HuH-7.5 (cell line): Measurements from ENCODE around the gene BCAS1.

Experiments
- DNase-seq: peaks from one replicate; pipeline ENCODE4 v3.0.0; 2011; ENCODE audit warnings: low spot score

BCAS1 gene, protein sequence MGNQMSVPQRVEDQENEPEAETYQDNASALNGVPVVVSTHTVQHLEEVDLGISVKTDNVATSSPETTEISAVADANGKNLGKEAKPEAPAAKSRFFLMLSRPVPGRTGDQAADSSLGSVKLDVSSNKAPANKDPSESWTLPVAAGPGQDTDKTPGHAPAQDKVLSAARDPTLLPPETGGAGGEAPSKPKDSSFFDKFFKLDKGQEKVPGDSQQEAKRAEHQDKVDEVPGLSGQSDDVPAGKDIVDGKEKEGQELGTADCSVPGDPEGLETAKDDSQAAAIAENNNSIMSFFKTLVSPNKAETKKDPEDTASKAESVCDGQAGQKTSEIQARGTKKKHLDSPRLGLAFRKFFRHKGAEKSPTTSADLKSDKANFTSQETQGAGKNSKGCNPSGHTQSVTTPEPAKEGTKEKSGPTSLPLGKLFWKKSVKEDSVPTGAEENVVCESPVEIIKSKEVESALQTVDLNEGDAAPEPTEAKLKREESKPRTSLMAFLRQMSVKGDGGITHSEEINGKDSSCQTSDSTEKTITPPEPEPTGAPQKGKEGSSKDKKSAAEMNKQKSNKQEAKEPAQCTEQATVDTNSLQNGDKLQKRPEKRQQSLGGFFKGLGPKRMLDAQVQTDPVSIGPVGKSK

GRCh38 chr20:54070187-54070987, at the start of gene BCAS1:
Gene BCAS1 (minus strand): TSS chr20:54070594. CDS start chr20:54058718, 11,876 bp downstream.
- DNase-seq, result peak; percentile 92

DNA sequence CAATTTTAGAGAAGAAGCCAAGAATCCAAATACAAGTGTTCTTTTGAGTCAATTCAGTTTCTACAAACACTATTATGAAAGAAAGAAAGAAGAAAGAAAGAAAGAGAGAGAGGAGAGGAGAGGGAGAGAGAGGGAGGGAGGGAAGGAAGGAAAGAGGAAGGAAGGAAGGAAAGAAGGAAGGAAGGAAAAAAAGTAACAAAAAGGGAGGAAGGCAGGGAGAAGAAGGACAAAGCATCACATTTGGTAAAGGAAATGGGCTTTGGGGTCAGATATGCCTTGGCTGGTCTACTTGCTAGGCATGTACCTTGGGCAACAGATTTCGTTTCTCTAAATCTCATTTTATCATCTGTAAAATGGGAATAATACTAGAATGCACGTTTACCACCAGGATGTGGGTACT, 49.4 kb upstream of the BCAS1 start:
- no peak for DNase-seq

DNA sequence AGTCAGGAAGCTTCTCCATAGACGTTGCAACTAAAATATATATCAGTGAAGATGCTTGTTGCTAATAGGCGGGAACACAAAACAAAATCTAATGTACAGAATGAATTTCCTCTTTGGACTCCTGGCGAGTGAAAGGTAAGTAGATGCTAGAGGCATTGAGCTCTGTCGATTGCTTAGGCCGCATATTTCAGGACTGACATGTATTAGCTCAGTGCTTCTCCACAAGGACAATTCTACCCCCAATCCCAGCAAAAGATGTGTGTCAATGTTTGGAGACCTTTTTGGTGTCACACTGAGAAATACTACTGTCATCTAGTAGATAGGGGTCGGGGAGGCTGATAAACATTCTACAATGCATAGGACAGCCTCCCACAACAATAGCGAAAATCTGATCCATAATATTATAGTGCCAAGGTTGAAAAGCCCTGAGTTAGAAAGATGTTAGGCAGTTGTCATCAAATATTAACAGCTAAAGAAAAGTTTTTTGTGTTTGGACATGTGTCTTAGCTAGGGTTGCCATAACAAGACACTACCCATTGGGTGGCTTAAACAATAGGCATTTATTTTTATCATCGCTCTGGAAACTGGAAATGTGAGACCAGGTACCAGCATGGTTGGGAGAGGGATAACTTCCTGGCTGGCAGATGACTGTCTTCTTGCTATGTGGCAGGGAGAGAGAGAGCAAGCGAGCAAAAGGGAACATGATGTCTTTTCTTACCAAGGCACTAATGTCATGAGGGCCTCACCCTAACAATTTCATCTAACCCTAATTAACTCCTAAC, 48.0 kb upstream of the BCAS1 start:
- no peak for DNase-seq

- no peak for DNase-seq
Measured at GRCh38 chr20:54116550-54117235, 46.3 kb upstream of the BCAS1 start.

- DNase-seq, result no peak
Measured at GRCh38 chr20:54115172-54115854, 44.9 kb upstream of the BCAS1 start.

- DNase-seq, result no peak
Measured at GRCh38 chr20:54114109-54114508, 43.7 kb upstream of the BCAS1 start.

GRCh38 chr20:54113566-54113965, 43.2 kb upstream of the BCAS1 start:
- no peak for DNase-seq

GRCh38 chr20:54112221-54112884, 42.0 kb upstream of the BCAS1 start:
- no peak for DNase-seq

- DNase-seq, result no peak
Measured at GRCh38 chr20:54111460-54111859, 41.1 kb upstream of the BCAS1 start.

DNA sequence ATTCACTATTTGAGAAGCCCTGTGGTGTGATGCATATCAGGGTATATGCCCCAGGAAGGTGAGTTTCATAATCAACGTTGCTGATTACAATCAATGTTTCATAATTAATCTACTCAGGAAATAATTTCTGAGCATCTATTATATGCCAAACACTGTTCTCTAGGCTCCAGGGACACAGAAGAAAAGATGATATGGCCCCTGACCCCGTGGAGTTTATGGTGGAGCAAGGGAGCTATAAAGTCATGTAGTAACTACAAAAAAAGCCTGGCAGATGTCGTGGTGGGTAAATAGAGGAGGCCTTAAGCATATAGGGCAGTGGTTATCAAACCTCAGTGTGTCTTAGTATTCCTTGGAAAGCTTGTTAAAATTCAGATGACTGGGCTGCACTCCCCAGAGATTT, 40.1 kb upstream of the BCAS1 start:
- no peak for DNase-seq

DNA sequence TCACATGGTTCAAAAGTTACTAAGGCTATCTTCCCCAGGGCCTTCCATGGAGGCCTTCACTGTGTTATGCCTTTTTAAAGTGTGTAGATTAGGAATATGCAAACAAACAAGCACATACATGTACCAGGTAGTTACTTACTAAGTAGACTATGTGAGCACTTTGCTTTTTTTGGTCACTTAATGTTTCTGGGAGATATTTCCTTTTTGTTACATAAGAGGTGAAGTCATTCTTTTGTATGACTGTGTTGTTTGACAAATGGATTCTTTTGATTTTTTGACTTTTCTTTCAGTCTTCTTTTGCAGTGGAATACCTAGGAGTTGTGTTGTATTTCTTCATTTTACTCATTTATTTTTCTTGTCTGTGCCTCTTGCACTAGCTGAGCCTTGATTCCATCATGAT, 39.6 kb upstream of the BCAS1 start:
- DNase-seq, result no peak

DNA sequence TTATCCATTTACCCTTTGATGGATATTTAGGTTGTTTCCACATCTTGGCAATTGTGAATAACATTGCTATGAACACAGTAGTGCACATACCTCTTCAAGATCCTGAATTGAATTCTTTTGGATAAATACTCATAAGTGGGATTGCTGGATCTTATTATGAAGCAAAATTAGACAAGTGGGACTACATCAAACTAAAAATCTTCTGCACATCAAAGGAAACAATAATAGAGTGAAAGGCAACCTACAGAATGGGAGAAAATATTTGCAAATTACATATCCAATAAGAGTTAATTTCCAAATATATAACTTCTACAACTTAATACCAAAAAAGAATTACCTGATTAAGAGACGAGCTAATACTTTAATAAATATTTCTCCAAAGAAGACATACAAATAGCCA, 38.4 kb upstream of the BCAS1 start:
- no peak for DNase-seq

DNA sequence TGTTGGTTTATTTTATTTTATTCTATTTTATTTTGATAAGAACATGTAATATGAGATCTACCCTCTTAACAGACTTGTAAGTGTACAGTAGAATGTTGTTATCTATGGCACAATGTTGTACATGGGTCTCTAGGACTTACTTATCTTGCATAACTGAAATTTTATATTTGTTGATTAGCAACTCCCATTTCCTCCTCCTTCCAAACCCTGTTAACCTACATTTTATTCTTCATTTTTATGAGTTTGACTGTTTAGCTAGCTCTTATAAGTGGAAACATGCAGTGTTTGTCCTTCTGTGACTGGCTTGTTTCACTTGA, 37.9 kb upstream of the BCAS1 start:
- DNase-seq, result no peak

DNA sequence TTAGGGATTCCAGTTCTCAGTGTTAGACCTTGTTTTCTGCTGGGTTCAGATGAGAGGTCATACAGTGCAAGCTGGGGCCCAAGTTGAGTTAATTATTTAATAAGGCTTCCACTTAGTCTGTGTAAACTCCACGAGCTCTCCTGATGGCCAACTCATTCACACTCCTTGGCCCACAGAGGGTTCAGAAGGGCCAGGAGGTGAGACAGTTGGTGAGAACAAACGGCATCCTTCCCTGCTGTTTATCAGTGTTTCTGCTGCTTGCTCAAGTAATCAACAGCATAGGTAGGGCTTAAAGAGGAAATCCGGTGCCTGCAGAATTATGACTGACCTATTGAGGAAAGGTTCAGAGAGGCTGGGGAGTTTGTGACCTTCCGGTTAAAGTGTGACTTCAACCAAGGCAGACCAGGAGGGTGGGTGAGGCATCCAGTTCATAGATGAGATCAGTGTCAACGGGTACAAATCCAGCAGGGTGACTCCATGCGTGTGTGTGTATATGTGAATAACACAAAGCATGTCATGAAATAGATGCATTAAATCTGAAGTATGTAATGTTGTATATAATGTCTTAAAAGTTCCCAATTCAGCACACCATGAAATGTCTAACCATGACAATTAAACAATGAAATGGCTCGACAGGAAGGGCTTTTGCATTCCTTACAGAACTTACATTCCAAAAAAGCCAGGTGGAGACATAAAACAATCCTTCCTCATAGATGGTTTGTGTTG, 37.4 kb upstream of the BCAS1 start:
- no peak for DNase-seq

- DNase-seq, result no peak
Measured at GRCh38 chr20:54107181-54107580, 36.8 kb upstream of the BCAS1 start.

- no peak for DNase-seq
Measured at GRCh38 chr20:54106162-54106561, 35.8 kb upstream of the BCAS1 start.

GRCh38 chr20:54105653-54106052, 35.3 kb upstream of the BCAS1 start:
- no peak for DNase-seq

GRCh38 chr20:54104781-54105180, 34.4 kb upstream of the BCAS1 start:
- DNase-seq, result no peak

DNA sequence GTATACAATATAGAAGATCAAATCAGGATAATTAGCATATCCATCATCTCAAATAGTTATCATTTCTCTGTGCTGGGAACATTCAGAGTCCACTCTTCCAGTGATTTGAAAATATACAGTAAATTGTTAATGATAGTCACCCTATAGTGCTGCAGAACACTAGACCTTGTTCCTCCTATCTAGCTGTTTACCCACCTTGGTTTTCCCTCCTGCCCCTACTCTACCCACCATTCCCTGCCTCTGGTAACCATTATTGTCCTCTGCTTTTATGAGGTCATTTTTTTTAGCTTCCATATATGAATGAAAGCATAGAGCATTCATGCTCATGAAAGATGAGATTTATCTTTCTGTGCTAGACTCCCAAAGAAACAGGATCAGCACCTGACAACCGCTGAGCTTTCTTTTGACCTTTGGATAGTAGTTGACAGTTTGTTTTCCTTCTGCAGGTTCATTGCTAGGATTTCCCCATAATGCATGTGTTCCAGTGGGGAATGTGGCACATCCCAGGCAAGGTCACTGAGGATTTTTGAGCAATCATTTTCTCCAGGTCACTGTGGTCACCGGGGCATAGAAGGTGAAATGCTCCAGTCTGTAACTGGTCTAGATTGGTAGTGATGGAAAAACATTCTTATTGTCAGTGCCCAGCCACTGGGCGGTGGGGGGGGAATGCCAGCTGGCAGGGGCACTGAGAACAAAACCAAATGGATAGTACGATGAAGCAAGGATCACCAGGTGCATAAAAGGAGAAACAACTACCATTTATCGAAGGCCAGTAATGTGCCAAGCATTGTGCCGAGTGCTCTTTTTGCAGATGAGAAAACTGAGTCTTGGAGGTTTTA, 33.6 kb upstream of the BCAS1 start:
- no peak for DNase-seq
